Measurements from ENCODE around the gene SF3B3. TPM values are rescaled to one million over a fixed set of nuclear protein-coding genes. Genes with fewer than 3 reads are reported as not detected.
A peak's percentile ranks its signal among the peaks of the same experiment; 100 is the strongest.
"Not testable (repeated sequence)": the region's sequence is repeated elsewhere in the genome, so short reads cannot be mapped to it uniquely, and the experiment has no call there.

The SF3B3 gene
- total RNA-seq, 2 experiments from 2014 or later: 545 to 550 TPM

DNA sequence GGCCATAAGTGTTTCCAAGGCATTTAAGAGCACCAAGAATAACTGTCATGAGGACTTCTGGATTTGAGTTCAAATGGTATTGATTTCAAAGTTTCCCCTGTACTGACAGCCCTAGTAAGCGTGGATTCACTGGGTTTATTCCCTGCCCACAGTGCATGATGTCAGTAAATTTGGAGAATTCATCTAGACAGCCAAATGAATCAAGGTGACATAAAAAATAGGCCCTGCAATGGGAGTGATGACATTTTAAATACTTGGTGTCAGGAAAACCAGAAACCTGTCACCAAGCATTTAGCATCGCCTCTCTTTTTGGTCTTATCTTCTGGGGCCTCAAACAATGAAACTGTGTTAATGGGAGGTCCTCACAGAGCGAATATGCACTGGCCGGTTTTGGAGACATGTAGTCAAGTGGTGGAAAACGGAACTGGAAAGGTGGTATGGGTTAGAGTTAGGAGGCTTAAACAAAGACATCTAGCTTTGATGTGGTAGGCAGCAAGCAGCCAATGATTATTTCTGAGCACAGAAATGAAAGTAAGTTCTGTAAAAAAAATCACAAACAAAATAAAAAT, 29.3 kb upstream of the SF3B3 start:
- H3K36me3 Mint-ChIP-seq: peaks cover 18% of the 10 kb centered on the region
- peaks cover 17% of the 10 kb centered on the region for H3K4me1 Mint-ChIP-seq
- DNase-seq: no peak
- no peaks in the 10 kb centered on the region for H3K9me3 Mint-ChIP-seq
- H3K27me3 Mint-ChIP-seq: no peaks in the 10 kb centered on the region
- no peak overlapping the region for H3K4me3 Mint-ChIP-seq
- peak overlapping the region; percentile 78 for H3K27ac Mint-ChIP-seq

DNA sequence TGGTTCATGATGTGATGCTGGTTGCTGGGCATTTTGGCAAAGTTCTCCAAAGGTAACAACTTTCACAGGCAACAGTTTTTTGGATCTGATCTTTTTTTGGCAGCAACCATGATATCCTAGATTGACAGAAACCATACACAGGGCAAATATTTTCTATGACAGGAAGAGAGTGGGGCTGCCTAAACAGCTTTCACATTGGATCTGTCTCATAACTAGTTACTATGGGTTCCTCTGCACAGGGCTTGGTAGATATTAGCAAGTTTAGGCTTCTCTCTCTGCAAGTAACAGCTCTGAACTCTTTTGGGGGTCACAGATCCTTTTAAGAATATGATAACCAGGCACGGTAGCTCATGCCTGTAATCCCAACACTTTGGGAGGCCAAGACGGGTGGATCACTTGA, 28.8 kb upstream of the SF3B3 start:
- Mint-ChIP-seq H3K9me3 (no peaks in the 10 kb centered on the region), H3K4me3 (no peak overlapping the region), H3K36me3 (peaks cover 16% of the 10 kb centered on the region), H3K4me1 (peaks cover 17% of the 10 kb centered on the region), H3K27ac (peak overlapping the region; percentile 78), H3K27me3 (no peaks in the 10 kb centered on the region)
- no peak for DNase-seq

DNA sequence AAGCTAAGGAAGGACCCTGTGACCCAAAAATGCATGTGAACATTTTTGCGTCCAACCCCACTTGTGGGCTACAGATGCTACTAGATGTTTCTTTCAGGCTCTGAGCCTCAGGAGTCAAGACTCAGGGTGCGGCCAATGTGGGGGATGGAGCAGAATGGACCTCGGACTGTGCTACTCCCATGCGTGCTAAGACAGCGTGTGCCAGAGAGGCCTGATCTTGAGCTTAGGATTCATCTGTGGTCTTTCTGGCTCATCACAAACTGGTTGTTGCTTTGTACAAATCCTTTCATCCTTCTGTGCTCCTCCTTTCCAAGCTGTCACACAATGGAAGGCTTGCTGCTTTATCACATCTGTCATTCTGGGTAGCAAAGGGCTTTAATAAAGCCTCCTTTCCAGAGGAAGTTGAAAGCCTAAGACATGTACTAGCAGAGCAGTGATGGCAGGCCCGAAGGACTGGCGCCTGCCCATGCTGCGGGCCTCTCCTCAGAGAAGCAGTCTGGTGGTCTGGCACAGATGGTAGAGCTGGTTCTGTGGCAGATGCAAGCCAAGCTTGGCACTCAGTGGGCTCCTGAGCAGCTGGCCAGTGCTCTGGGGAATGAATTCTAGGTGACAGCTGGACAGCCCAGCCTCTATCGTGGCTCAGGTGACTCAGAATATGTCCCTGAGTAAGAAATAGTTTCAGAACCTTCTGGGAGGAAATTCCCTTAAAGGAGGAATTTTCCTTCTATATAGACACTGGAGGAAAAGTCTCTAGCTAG, 28.0 kb upstream of the SF3B3 start:
- peaks cover 16% of the 10 kb centered on the region for H3K36me3 Mint-ChIP-seq
- DNase-seq: no peak
- peaks cover 17% of the 10 kb centered on the region for H3K4me1 Mint-ChIP-seq
- H3K27me3 Mint-ChIP-seq: no peaks in the 10 kb centered on the region
- H3K9me3 Mint-ChIP-seq: no peaks in the 10 kb centered on the region
- no peak overlapping the region for H3K4me3 Mint-ChIP-seq
- no peak overlapping the region for H3K27ac Mint-ChIP-seq

- no peak for DNase-seq
- H3K4me1 Mint-ChIP-seq: peaks cover 17% of the 10 kb centered on the region
- no peaks in the 10 kb centered on the region for H3K9me3 Mint-ChIP-seq
- H3K27ac Mint-ChIP-seq: peak overlapping the region; percentile 38
- peaks cover 16% of the 10 kb centered on the region for H3K36me3 Mint-ChIP-seq
- no peak overlapping the region for H3K4me3 Mint-ChIP-seq
- H3K27me3 Mint-ChIP-seq: no peaks in the 10 kb centered on the region
These were observed 27.1 kb upstream of the SF3B3 start for GRCh38 chr16:70496513-70496912.

- peaks cover 9% of the 10 kb centered on the region for H3K36me3 Mint-ChIP-seq
- no peak for DNase-seq
- no peak overlapping the region for H3K4me3 Mint-ChIP-seq
- no peaks in the 10 kb centered on the region for H3K9me3 Mint-ChIP-seq
- peak overlapping the region; percentile 5 for H3K27ac Mint-ChIP-seq
- H3K27me3 Mint-ChIP-seq: no peaks in the 10 kb centered on the region
- peaks cover 5% of the 10 kb centered on the region for H3K4me1 Mint-ChIP-seq
These were observed 14.9 kb upstream of the SF3B3 start for GRCh38 chr16:70508752-70509151.

DNA sequence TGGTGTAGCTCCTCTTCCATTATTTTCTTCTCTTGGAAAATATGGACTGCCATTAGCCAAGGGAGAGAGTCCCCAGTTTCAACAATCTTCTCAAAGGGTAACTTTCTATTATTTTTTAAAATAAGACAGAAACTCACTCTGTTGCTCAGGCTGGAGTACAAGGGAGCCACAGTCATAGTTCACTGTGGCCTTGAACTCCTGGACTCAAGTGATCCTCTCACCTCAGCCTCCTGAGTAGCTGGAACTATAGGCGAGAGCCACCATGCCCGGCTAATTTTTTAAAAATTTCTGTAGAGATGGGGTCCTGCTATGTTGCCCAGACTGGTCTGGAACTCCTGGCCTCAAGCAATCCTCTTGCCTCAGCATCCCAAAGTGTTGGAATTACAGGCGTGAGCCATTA, 13.4 kb upstream of the SF3B3 start:
- H3K27ac Mint-ChIP-seq: no peak overlapping the region
- H3K4me3 Mint-ChIP-seq: no peak overlapping the region
- H3K27me3 Mint-ChIP-seq: no peaks in the 10 kb centered on the region
- H3K9me3 Mint-ChIP-seq: no peaks in the 10 kb centered on the region
- peaks cover 5% of the 10 kb centered on the region for H3K4me1 Mint-ChIP-seq
- H3K36me3 Mint-ChIP-seq: peaks cover 9% of the 10 kb centered on the region
- DNase-seq: no peak

DNA sequence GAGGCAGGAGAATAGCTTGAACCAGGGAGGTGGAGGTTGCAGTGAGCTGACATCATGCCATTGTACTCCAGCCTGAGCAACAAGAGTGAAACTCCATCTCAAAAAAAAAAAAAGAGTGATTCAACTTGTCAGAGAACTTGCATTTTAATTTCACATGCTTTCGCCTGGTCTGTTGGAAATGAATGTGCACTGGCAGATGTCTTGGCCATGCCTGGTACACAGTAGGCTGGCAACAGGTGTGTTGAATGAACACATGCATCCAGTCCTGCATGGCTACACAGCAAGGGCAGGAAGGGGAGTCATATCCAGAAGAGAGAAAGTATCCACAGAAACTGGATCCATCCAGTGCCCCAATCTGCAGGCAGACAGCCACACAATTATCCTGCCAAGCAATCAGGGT, 11.8 kb upstream of the SF3B3 start:
- Mint-ChIP-seq H3K9me3 (no peaks in the 10 kb centered on the region), H3K4me1 (peaks cover 5% of the 10 kb centered on the region), H3K36me3 (peaks cover 7% of the 10 kb centered on the region), H3K27me3 (no peaks in the 10 kb centered on the region), H3K27ac (no peak overlapping the region), H3K4me3 (no peak overlapping the region)
- no peak for DNase-seq

GRCh38 chr16:70512456-70512855, 11.2 kb upstream of the SF3B3 start:
- H3K4me3 Mint-ChIP-seq: no peak overlapping the region
- H3K9me3 Mint-ChIP-seq: no peaks in the 10 kb centered on the region
- H3K36me3 Mint-ChIP-seq: peaks cover 8% of the 10 kb centered on the region
- no peaks in the 10 kb centered on the region for H3K27me3 Mint-ChIP-seq
- H3K27ac Mint-ChIP-seq: no peak overlapping the region
- peaks cover 5% of the 10 kb centered on the region for H3K4me1 Mint-ChIP-seq
- no peak for DNase-seq

GRCh38 chr16:70520612-70521297, 2.9 kb upstream of the SF3B3 start:
- peak; percentile 6 for DNase-seq
- peak overlapping the region; percentile 70 for H3K27ac Mint-ChIP-seq
- H3K4me1 Mint-ChIP-seq: peaks cover 23% of the 10 kb centered on the region
- H3K27me3 Mint-ChIP-seq: no peaks in the 10 kb centered on the region
- no peaks in the 10 kb centered on the region for H3K9me3 Mint-ChIP-seq
- peaks cover 26% of the 10 kb centered on the region for H3K36me3 Mint-ChIP-seq
- H3K4me3 Mint-ChIP-seq: peak overlapping the region; percentile 57

DNA sequence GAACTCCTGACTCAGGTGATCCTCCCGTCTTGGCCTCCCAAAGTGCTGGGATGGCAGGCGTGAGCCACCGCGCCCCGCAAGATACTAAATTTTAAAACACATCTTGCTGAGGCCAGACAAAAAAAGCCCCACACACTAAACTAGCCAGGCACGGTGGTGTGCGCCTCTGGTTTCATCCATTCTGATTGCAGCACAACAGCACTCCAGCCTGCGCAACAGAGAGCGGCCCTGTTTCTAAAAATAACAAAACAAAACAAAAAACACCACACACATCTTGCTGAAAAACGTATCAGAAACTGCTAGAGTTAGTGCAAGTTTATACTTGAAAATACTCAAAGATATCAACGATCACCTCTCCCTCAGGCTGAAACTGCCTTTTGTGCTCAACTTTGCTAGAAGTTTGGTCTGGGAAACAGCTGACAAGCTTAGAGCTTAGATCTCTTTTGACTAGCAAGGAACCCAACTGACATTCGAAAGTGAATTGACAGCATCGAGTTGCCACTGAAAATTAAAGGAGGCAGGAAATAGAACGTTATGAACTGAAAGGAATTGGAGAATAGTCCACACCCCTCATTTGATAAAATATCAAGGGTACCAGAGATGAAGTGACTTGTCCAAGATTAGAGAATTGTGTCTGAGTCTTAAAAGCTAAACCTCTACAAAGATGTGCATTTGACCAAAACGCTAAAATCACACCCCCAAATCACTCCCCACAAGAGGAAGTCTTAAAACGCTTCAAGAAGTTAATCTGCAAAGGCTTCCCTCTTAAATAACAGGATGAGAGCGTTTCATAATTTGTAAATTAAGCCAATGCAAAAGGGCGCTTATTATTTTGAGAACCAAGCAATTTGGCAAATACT, 1.2 kb upstream of the SF3B3 start:
- H3K4me1 Mint-ChIP-seq: peaks cover 37% of the 10 kb centered on the region
- no peaks in the 10 kb centered on the region for H3K9me3 Mint-ChIP-seq
- no peak for DNase-seq
- H3K27ac Mint-ChIP-seq: peak overlapping the region; percentile 98
- H3K4me3 Mint-ChIP-seq: peak overlapping the region; percentile 94
- peaks cover 37% of the 10 kb centered on the region for H3K36me3 Mint-ChIP-seq
- no peaks in the 10 kb centered on the region for H3K27me3 Mint-ChIP-seq

GRCh38 chr16:70523076-70523742, 407 bp upstream of the SF3B3 start, which contains the start of gene COG4:
Gene COG4, minus strand, starts transcription at chr16:70523554. Its CDS starts 11 bp downstream, at chr16:70523543.
- H3K9me3 Mint-ChIP-seq: no peaks in the 10 kb centered on the region
- DNase-seq: peak; percentile 91
- H3K4me3 Mint-ChIP-seq: peak within 1 kb of the TSS; percentile 94
- no peaks in the 10 kb centered on the region for H3K27me3 Mint-ChIP-seq
- H3K36me3 Mint-ChIP-seq: peaks cover 41% of the 10 kb centered on the region
- peak within 1 kb of the TSS; percentile 98 for H3K27ac Mint-ChIP-seq
- H3K4me1 Mint-ChIP-seq: peaks cover 38% of the 10 kb centered on the region

DNA sequence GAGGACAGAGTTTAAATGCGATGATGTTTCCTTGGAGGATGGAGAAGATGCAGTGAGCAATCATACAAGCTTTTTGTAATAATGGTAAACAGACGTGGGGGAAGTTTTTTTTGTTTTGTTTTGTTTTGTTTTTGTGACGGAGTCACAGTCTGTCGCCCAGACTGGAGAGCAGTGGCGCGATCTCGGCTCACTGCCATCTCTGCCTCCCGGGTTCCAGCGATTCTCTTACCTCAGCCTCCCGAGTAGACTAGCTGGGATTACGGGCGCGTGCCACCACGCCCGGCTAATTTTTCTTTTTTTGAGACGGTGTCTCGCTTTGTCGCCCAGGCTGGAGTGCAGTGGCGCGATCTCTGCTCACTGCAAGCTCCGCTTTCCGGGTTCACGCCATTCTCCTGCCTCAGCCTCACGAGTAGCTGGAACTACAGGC, 796 bp downstream of the SF3B3 start:
- peak overlapping the region; percentile 94 for H3K4me3 Mint-ChIP-seq
- H3K9me3 Mint-ChIP-seq, H3K27me3 Mint-ChIP-seq: not testable (repeated sequence)
- H3K27ac Mint-ChIP-seq: peak overlapping the region; percentile 98
- peak; percentile 29 for DNase-seq
- peaks cover 49% of the 10 kb centered on the region for H3K4me1 Mint-ChIP-seq
- peaks cover 51% of the 10 kb centered on the region for H3K36me3 Mint-ChIP-seq

GRCh38 chr16:70526403-70526802, 2.8 kb downstream of the SF3B3 start:
- H3K27me3 Mint-ChIP-seq: no peaks in the 10 kb centered on the region
- H3K27ac Mint-ChIP-seq: peak overlapping the region; percentile 47
- DNase-seq: no peak
- H3K9me3 Mint-ChIP-seq: no peaks in the 10 kb centered on the region
- peaks cover 43% of the 10 kb centered on the region for H3K4me1 Mint-ChIP-seq
- peaks cover 58% of the 10 kb centered on the region for H3K36me3 Mint-ChIP-seq
- H3K4me3 Mint-ChIP-seq: peak overlapping the region; percentile 94

GRCh38 chr16:70527315-70527996, 3.8 kb downstream of the SF3B3 start:
- Mint-ChIP-seq H3K4me3 (peak overlapping the region; percentile 94), H3K27me3 (no peaks in the 10 kb centered on the region), H3K36me3 (peaks cover 62% of the 10 kb centered on the region), H3K4me1 (peaks cover 45% of the 10 kb centered on the region), H3K9me3 (no peaks in the 10 kb centered on the region), H3K27ac (peak overlapping the region; percentile 79)
- DNase-seq: no peak
